GM21717 (cell line): ENCODE data around the gene CMTM7.
A peak's percentile ranks its signal among the peaks of the same experiment; 100 is the strongest.

ENCODE experiments used
- ATAC-seq: cut with Tn5 transposase; IDR thresholded peaks from one replicate; pipeline ENCODE4 v1.9.1; 2021; ENCODE audit warnings: mild to moderate bottlenecking, moderate library complexity; ENCODE audit not compliant: unreplicated experiment

The CMTM7 gene

GRCh38 chr3:32391643-32392535 lies at the start of gene CMTM7:
TSS of gene CMTM7 (plus strand) at chr3:32391853. CDS start at chr3:32391907, 54 bp downstream.
- ATAC-seq, result peak; percentile 56

DNA sequence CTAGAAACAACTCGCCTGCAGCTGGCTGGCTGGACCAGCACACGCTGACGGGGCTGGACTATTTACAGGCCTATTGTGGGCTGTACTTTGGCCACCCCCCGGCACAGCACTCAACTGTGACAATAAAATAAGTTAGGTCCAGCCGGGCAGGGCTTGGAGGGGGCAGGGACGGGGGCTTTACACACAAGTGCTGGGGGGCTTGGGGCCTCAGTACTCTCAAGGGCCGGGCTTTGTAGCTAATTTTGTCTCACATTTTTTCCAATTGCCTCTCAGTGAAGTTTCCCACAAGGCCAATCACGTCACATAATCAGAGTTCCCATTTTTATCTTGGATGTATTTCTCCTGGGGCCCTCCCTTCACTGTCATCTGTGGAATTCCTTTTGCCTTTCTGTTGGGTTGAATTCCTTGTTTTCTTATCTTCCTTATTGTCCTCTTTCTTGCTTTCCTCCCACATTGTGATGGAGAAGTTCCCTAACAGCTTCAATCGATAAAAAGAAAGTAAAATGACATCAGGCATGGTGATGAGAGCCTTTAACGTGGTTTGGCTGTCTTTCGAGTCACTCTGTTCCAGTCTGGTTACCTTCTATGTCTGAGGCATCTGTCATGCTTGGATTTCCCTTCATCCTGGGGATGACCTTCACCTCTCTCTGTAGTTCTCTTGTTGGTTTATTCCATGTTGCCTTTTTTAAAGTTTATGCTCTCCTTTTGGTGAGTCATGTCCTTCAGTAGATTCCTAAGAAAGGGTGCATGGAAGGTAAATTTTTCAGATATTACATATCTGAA lies 44.1 kb upstream of the CMTM7 start:
- no peak for ATAC-seq

GRCh38 chr3:32349184-32349583 lies 42.5 kb upstream of the CMTM7 start:
- ATAC-seq, result no peak

GRCh38 chr3:32352563-32352962 lies 39.1 kb upstream of the CMTM7 start:
- no peak for ATAC-seq

DNA sequence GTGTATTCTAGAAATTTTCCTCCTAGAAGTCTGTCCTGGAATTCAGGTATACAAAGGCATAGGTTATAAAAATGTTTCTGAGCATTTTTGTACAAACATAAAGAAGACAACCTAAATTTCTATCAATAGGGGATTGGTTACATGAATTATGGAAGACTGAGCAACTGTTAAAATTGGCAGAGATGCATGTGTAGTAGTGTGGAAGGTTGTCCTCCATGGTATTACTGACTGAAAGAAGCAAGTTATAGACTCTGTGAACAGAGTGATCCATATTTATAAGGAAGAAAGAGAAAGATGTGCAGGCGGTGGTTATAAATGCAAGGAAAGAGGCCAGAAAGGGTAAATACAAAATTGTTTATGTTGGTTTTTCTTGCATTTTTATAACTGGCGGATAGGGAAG lies 38.3 kb upstream of the CMTM7 start:
- ATAC-seq, result no peak

DNA sequence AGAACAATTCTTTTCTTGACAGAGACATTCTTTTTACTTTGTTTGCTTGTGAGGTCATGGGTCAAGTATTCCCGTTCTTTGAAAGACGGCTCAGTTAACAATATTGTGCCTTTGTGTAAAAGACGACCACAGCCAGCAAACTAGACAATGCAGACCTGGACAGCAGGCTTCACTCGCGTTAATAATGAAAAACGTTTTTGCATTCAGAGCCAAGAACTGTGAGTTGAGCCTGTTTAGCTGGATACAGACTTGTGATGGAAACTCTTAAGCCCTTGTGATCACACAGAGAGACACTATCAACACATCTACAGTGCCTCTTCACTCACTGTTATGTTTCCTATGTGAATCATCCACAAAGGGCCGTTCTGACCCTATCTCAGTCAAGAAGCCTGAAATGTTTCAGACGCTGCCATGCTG lies 37.3 kb upstream of the CMTM7 start:
- no peak for ATAC-seq

GRCh38 chr3:32355751-32356291 lies 35.8 kb upstream of the CMTM7 start:
- ATAC-seq, result no peak

- no peak for ATAC-seq
Measured at GRCh38 chr3:32359766-32360492, 31.7 kb upstream of the CMTM7 start.

DNA sequence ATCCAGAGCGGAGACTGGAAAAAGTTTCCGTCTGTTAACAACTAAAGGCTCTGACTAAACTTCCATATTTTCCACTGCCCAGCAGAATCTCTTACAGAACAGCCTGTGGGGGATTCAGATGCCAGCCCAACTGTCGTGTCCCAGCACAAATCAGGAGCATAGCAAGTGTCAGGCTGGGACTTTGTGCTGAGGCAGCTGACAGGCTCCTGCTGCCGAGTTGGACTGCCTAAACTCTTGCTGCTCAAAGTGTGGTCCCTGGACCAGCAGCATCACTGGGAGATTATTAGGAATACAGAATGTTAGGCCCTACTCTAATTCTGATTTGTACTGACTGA lies 31.2 kb upstream of the CMTM7 start:
- no peak for ATAC-seq

- peak; percentile 52 for ATAC-seq
Measured at GRCh38 chr3:32366638-32367397, 24.8 kb upstream of the CMTM7 start.

- ATAC-seq, result no peak
Measured at GRCh38 chr3:32367442-32367841, 24.2 kb upstream of the CMTM7 start.

GRCh38 chr3:32371461-32372212 lies 20.0 kb upstream of the CMTM7 start:
- no peak for ATAC-seq

DNA sequence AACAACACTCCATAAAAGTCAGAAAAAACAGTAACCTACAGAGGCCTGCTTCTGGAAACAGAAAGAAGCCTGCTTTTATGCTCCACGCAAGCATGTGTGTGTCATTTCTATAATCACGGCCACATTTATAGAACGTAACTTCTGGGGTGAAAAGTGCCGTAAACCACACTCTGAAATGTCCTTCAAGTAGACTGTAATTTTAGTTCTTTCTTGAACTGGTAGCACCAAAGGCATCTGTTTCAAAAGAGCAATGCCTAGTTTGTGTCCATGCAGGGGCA lies 19.5 kb upstream of the CMTM7 start:
- no peak for ATAC-seq

- no peak for ATAC-seq
Measured at GRCh38 chr3:32373276-32373675, 18.4 kb upstream of the CMTM7 start.

DNA sequence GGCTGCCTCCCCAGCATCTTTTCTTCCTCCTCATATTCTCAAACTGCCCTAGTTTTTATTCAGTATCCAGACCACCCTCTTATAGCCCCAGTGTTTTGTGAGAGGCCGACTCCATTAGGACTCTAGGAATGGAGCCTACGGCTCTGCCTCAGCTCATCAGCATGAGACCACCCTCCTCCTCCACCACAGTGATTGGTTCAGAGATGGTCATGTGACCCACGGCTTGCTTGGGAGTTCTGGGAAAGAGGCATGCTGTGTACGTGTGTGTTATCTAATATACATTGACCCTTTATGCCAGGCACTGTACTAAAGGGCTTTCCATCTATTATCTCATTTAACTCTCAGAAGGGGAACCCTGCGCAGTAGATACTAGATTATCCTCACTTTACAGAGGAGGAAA lies 17.8 kb upstream of the CMTM7 start:
- ATAC-seq, result no peak

DNA sequence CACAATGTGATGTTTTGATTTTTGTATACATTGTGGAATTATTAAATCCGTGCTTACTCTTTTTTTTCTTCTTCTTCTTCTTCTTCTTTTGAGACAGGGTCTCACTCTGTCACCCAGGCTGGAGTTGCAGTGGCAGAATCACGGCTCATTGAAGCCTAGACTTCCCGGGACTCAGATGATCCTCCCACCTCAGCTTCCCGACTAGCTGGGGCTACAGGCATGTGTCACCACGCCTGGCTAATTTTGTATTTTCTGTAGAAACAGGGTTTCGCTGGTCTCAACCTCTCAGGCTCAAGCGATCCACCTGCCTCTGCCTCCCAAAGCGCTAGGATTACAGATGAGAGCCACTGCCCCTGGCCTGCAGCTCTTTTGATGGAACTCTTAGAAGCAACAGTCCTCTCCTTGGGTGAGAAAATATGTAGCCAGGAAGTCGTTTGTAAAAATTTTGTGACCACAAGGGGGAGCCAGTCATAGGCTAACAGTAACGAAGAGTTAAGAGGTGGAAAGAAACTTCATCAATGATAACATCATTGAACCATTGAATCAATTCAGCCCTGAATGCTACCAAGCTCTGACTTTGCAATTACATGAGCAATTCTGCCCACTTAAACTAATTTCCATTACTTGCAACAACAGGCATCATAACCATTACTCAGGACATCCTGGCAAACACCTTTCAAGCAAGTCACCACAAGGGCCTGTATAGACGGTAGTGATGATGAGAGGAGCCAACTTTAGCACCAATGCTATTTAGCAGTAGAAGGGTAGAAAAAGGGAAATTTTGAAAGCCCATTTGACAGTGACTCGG lies 16.7 kb upstream of the CMTM7 start:
- ATAC-seq, result peak; percentile 63

DNA sequence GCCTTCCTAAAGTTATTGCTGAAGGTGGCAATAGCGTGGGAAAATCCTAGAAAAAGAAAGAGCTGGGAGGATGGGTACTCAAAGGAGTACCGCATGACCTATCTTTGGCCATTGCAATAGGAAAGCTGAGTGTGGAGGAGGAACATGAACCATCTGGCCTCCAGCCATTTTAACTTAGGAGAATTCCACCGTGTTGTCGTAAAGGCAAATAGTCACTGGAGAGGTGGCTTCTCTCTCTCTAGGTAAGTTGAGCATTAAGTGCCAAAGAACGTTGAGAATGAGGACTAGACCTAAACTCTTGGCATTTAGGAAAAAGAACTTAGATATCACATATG lies 16.1 kb upstream of the CMTM7 start:
- ATAC-seq, result no peak

GRCh38 chr3:32376115-32376514 lies 15.5 kb upstream of the CMTM7 start:
- no peak for ATAC-seq

DNA sequence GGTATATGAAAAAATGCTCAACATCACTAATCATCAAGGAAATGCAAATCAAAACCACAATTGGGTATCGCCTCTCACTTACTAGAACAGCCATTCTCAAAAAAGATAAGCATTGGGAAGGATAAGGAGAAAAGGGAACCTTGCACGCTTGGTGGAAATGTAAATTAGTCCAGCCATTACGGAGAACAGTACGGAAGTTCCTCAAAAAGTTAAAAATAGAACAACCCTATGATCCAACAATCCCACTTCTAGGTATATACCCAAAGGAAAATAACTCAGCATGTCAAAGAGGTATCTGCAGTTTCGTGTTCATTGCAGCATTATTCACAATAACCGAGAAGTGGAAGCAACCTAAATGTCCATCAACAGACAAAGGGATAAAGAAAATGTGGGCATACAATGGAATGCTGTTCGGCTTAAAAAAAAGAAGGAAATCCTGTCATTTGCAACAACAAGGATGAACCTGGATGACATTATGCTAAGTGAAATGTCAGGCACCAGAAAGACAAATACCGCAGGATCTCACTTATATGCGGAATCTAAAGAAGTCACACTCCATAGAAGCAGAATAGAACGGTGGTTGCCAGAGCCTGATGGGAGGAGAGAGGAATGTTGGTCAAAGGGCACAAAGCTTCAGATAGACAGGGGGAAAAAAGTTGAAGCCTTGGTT lies 11.7 kb upstream of the CMTM7 start:
- no peak for ATAC-seq
